HG02642 (cell line): ENCODE measurements around the gene HDGFL2.

Experiments
- ATAC-seq: cut with Tn5 transposase; IDR thresholded peaks from one replicate; pipeline ENCODE4 v1.9.1; 2021; ENCODE audit warnings: mild to moderate bottlenecking; ENCODE audit not compliant: unreplicated experiment, poor library complexity

The HDGFL2 gene

DNA sequence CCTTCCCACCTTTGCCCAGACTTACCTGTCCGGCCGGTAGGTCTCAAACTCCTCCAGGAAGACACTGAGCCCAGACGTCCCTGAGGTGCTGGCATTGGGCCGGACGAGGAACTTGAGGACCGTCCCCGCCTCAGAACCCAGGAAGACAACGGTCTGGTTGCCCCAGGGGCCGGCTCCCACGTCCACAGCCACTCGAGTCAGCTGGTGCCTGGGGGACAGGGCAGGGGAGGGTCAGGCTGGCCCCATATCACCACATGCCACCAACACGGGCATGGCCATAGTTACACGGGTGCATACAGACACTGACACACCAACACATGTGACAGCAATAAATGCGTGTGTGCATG is 76.1 kb downstream of the HDGFL2 start:
- ATAC-seq: no peak

DNA sequence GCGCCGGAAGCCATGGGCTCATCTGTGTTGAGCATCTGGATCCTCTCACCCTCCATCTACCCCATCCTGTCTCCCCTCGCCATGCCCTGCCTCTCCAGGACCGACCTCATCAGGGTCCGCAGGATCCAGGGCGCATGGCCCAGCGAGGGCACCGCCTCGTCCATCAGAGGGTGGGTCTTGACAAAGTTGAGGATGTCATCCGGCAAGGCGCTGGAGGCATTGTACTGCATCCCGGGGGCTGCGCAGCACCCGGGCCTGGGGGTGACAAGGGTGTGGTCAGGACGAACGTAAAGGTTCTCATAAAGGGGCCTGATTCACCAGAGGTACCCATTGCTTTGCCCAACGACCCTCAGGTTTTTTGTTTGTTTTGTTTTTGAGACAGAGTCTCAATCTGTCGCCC is 77.9 kb downstream of the HDGFL2 start:
- no peak for ATAC-seq

DNA sequence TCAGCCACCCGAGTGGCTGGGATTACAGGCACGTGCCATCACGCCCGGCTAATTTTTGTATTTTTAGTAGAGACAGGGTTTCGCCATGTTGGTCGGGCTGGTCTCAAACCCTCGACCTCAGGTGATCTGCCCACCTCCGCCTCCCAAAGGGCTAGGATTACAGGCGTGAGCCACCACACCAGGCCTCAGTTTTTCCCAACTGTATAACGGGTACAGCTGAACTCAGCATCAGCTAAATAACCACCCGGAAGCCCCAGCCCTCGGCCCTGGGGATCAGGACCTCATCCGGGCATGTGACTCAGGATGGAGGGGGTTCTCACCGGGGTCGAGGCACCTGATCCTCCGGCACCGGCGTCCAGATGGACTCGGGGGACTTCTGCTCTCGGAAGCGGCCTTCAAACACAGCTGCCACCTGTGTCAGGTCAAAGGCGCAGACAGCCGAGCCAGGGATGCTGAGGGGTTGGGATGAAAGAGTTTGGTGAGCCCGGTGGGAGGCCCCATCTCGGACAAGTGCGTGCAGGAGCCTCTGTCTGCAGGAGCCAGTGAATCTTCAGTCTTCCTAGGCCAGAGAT is 78.5 kb downstream of the HDGFL2 start:
- ATAC-seq: no peak
